GM12873 (cell line): ENCODE results near the gene GRM1.

Source experiments
- CTCF ChIP-seq: IDR thresholded peaks from 2 replicates; pipeline ENCODE4 v1.5.1; 2012; ENCODE audit warnings: low read depth, mild to moderate bottlenecking, moderate library complexity, low read length, control low read depth; ENCODE audit not compliant: insufficient read depth; ENCODE audit errors: missing control alignments

GRM1 gene

GRCh38 chr6:146445233-146445632 lies 416.4 kb downstream of the GRM1 start:
- no peak for TF ChIP-seq CTCF

DNA sequence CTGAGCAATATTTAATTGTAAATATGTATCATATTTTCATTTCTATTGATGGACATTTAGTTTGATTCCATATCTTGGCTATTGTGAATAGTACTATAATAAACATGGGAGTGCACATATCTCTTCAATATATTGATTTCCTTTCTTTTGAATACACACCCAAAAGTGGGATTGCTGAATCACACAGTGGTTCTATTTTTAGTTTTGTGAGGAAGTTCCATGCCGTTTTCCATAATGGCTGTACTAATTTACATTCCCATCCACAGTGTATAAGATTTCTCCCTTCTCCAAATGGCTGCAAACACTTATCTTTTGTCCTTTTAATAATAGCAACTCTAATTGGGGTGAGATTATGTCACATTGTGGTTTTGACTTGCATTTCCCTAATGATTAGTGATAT lies 428.0 kb downstream of the GRM1 start:
- TF ChIP-seq CTCF, result no peak

DNA sequence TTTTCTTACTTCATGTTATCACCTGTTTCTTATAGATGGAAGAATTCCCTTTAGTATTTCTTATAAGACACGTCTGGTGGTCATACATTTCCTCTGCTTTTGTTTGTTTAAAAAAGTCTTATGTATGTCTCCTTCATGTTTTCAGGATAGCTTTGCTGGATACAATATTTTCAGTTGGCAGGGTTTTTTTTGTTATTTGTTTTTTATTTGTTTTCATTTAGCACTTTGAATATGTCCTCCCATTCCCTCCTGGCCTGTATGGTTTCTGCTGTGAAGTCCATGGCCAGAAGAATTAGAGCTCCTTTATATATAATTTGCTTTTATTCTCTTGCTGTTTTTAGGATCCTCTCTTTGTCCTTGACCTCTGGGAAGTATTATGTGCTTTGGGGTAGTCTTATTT lies 432.1 kb downstream of the GRM1 start:
- TF ChIP-seq CTCF, result no peak

GRCh38 chr6:146470091-146470770 lies 441.4 kb downstream of the GRM1 start:
- TF ChIP-seq CTCF, result no peak

DNA sequence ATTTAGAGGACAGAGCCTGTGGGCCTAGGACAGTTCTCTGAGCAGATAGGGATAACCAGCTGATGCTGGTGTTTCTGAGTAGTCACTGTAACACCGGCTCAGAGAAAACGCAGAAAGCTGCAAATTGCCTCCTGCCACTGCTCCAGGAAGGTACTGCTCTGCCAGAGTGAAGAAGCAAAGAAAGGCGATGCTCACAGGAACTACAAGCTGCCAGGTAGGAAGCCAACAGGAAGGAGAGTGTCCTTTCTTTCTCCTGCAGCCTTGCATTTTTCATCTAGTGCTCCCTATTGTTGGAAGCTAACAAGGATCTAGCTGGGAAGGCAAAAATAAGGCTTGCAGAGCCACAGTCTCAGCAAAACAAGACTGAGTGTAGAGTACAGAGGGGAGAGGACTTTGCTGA lies 444.1 kb downstream of the GRM1 start:
- no peak for TF ChIP-seq CTCF

DNA sequence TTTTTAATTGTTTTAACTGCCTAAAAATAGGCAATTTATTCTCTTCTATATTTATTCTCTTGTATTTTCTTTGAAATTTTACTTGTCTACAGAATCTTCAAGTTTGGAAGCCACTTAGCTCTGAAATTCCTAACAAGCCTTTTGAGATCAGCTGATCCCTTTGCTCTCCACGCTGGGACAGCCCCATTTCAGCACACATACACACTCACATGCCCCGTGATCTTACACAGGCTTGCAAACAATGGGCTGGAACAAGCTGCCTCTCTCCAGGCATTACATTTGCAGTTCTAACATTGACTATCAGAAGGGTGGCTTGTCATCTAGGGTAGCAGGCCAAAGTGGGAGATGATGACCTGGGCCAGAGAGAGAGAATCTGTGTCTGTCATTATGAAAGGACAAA lies 452.7 kb downstream of the GRM1 start:
- no peak for TF ChIP-seq CTCF

- TF ChIP-seq CTCF, result no peak
Observed at GRCh38 chr6:146484411-146484810, 455.5 kb downstream of the GRM1 start.
